Astrocyte (in vitro differentiated cells and primary cell): Measurements from ENCODE around the gene ATRNL1. TPM values are rescaled to one million over a fixed set of nuclear protein-coding genes. Genes with fewer than 3 reads are reported as not detected.

Experiments
- DNase-seq: peaks from one replicate; pipeline ENCODE4 v3.0.0-alpha.2; 2010; ENCODE audit warnings: low read depth
- FAIRE-seq: peaks from 2 replicates; lab custom pipeline; 2011; peaks lifted over from hg19 to GRCh38; lab: Jason Lieb, UNC
- H2AFZ ChIP-seq: 2 replicates; pipeline ENCODE4 v1.6.0; 2012; ENCODE audit warnings: low read depth, low read length, inconsistent platforms
- H3K27ac ChIP-seq: 2 replicates; pipeline ENCODE4 v1.5.1; 2011; ENCODE audit warnings: low read depth, low read length, inconsistent platforms
- H3K27me3 ChIP-seq: 2 replicates; pipeline ENCODE4 v1.6.0; 2011; ENCODE audit warnings: low read length, inconsistent platforms; ENCODE audit not compliant: insufficient read depth
- H3K36me3 ChIP-seq: 2 replicates; pipeline ENCODE4 v1.5.1; 2011; ENCODE audit warnings: low read length, inconsistent platforms; ENCODE audit not compliant: insufficient read depth
- H3K4me1 ChIP-seq: 2 replicates; pipeline ENCODE4 v1.5.1; 2011; ENCODE audit warnings: low read length, inconsistent platforms; ENCODE audit not compliant: insufficient read depth
- H3K4me2 ChIP-seq: 2 replicates; pipeline ENCODE4 v1.6.0; 2012; ENCODE audit warnings: low read length, inconsistent platforms
- H3K4me3 ChIP-seq: 2 replicates; pipeline ENCODE4 v1.5.1; 2011; ENCODE audit warnings: low read depth, mild to moderate bottlenecking, low read length, inconsistent platforms; ENCODE audit not compliant: insufficient read depth
- H3K79me2 ChIP-seq: 2 replicates; pipeline ENCODE4 v1.6.0; 2012; ENCODE audit warnings: mild to moderate bottlenecking, low read length, inconsistent platforms; ENCODE audit not compliant: insufficient read depth
- H3K9ac ChIP-seq: 2 replicates; pipeline ENCODE4 v1.6.0; 2012; ENCODE audit warnings: mild to moderate bottlenecking, low read length, inconsistent platforms
- H3K9me3 ChIP-seq: 2 replicates; pipeline ENCODE4 v1.5.1; 2012; ENCODE audit warnings: low read depth, mild to moderate bottlenecking, low read length, inconsistent platforms; ENCODE audit not compliant: insufficient read depth
- H4K20me1 ChIP-seq: 2 replicates; pipeline ENCODE4 v1.6.0; 2012; ENCODE audit warnings: low read length, inconsistent platforms; ENCODE audit not compliant: insufficient read depth
- H3K27ac Mint-ChIP-seq: one replicate; pipeline ENCODE4 v1.8.0; 2021; ENCODE audit warnings: mild to moderate bottlenecking, mixed read lengths; ENCODE audit not compliant: unreplicated experiment
- H3K27me3 Mint-ChIP-seq: one replicate; pipeline ENCODE4 v1.8.0; 2021; ENCODE audit warnings: low read depth, mixed read lengths; ENCODE audit not compliant: unreplicated experiment
- H3K36me3 Mint-ChIP-seq: one replicate; pipeline ENCODE4 v1.8.0; 2021; ENCODE audit warnings: low read depth, mixed read lengths; ENCODE audit not compliant: unreplicated experiment
- H3K4me1 Mint-ChIP-seq: one replicate; pipeline ENCODE4 v1.8.0; 2021; ENCODE audit warnings: low read depth, mixed read lengths; ENCODE audit not compliant: unreplicated experiment
- H3K4me3 Mint-ChIP-seq: one replicate; pipeline ENCODE4 v1.8.0; 2021; ENCODE audit warnings: mild to moderate bottlenecking, moderate library complexity, mixed read lengths; ENCODE audit not compliant: unreplicated experiment
- H3K9me3 Mint-ChIP-seq: one replicate; pipeline ENCODE4 v1.8.0; 2021; ENCODE audit warnings: mild to moderate bottlenecking, mixed read lengths; ENCODE audit not compliant: unreplicated experiment
- EZH2 ChIP-seq: IDR thresholded peaks from 2 replicates; pipeline ENCODE4 v1.6.1; 2012; ENCODE audit warnings: mild to moderate bottlenecking, low read length, inconsistent platforms; ENCODE audit not compliant: insufficient read depth
- total RNA-seq: library from RNA; stranded (reverse); gene quantifications from 2 replicates; pipeline ENCODE4 v1.2.1, GENCODE V29; 2021
- TF ChIP-seq, protein P1 (sequence below): IDR thresholded peaks from 2 replicates; pipeline ENCODE4 v1.5.1; 2011; ENCODE audit warnings: low read depth, mild to moderate bottlenecking, inconsistent platforms, low read length, moderate library complexity; ENCODE audit not compliant: insufficient read depth

The ATRNL1 gene
- total RNA-seq, 1 donor from 2014 or later, result 17.5 TPM

DNA sequence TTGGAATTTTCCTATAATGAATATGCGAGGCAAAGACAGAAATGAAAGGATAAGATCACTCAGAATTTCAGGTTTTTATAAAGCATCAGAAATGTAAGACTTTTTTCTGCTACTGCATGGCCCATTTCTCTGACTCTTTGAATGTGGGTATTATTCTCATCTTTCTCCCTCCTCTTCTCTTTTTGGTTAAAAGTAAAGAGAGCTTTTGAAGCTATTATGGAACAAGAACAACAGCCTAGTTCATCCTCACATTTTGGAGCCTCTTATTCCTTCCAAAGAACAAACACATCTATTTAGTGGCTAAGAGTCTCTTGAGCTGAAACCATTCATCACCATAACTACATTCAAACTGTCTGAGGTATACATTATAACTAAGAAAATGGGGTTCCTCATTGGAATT is 19.4 kb upstream of the ATRNL1 start:
- no peaks in the 10 kb centered on the region for H4K20me1 ChIP-seq
- no peaks in the 10 kb centered on the region for H3K79me2 ChIP-seq
- H3K27ac Mint-ChIP-seq, result no peak overlapping the region
- H3K4me1 Mint-ChIP-seq, result no peaks in the 10 kb centered on the region
- H3K4me2 ChIP-seq, result no peak overlapping the region
- H3K27me3 ChIP-seq, result no peaks in the 10 kb centered on the region
- H3K36me3 ChIP-seq, result no peaks in the 10 kb centered on the region
- no peak for TF ChIP-seq EZH2
- TF ChIP-seq, protein P1, sequence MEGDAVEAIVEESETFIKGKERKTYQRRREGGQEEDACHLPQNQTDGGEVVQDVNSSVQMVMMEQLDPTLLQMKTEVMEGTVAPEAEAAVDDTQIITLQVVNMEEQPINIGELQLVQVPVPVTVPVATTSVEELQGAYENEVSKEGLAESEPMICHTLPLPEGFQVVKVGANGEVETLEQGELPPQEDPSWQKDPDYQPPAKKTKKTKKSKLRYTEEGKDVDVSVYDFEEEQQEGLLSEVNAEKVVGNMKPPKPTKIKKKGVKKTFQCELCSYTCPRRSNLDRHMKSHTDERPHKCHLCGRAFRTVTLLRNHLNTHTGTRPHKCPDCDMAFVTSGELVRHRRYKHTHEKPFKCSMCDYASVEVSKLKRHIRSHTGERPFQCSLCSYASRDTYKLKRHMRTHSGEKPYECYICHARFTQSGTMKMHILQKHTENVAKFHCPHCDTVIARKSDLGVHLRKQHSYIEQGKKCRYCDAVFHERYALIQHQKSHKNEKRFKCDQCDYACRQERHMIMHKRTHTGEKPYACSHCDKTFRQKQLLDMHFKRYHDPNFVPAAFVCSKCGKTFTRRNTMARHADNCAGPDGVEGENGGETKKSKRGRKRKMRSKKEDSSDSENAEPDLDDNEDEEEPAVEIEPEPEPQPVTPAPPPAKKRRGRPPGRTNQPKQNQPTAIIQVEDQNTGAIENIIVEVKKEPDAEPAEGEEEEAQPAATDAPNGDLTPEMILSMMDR, result no peak
- H3K4me1 ChIP-seq, result no peaks in the 10 kb centered on the region
- no peak overlapping the region for H3K27ac ChIP-seq
- H3K9me3 Mint-ChIP-seq, result no peaks in the 10 kb centered on the region
- H3K36me3 Mint-ChIP-seq, result no peaks in the 10 kb centered on the region
- H3K9ac ChIP-seq, result no peak overlapping the region
- FAIRE-seq, result no peak
- no peak overlapping the region for H3K4me3 Mint-ChIP-seq
- no peak overlapping the region for H2AFZ ChIP-seq
- no peaks in the 10 kb centered on the region for H3K27me3 Mint-ChIP-seq
- H3K9me3 ChIP-seq, result no peaks in the 10 kb centered on the region
- DNase-seq, result no peak
- no peak overlapping the region for H3K4me3 ChIP-seq

DNA sequence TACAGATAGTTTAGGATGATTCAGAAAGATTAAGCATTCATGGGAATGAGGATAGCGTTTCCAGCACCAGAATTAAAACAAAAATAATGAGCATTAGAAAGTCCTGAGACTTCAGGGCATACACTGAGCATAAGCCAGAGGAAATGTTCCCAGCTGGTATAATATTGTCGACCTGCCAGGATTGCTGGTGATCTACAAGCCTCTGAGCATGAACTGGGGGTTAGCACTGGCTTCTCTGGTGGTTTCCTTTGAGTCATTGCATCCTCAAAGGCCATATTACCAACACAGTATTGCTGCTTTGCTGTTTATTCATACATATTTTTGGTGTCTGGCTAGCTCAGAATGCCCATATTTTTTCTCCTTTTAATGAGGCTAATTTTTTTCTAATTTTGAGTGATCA is 10.7 kb upstream of the ATRNL1 start:
- H3K27ac ChIP-seq, result no peak overlapping the region
- no peaks in the 10 kb centered on the region for H3K9me3 ChIP-seq
- no peak overlapping the region for H3K9ac ChIP-seq
- H2AFZ ChIP-seq, result no peak overlapping the region
- Mint-ChIP-seq H3K27me3 (no peaks in the 10 kb centered on the region), H3K4me1 (peaks cover 4% of the 10 kb centered on the region), H3K4me3 (no peak overlapping the region), H3K27ac (no peak overlapping the region), H3K9me3 (peaks cover 14% of the 10 kb centered on the region), H3K36me3 (peaks cover 5% of the 10 kb centered on the region)
- H4K20me1 ChIP-seq, result no peaks in the 10 kb centered on the region
- TF ChIP-seq EZH2, result no peak
- TF ChIP-seq, protein P1, result no peak
- H3K4me2 ChIP-seq, result no peak overlapping the region
- H3K4me1 ChIP-seq, result no peaks in the 10 kb centered on the region
- H3K79me2 ChIP-seq, result no peaks in the 10 kb centered on the region
- FAIRE-seq (no peak), DNase-seq (peak; percentile 43)
- no peaks in the 10 kb centered on the region for H3K36me3 ChIP-seq
- no peaks in the 10 kb centered on the region for H3K27me3 ChIP-seq
- H3K4me3 ChIP-seq, result no peak overlapping the region

DNA sequence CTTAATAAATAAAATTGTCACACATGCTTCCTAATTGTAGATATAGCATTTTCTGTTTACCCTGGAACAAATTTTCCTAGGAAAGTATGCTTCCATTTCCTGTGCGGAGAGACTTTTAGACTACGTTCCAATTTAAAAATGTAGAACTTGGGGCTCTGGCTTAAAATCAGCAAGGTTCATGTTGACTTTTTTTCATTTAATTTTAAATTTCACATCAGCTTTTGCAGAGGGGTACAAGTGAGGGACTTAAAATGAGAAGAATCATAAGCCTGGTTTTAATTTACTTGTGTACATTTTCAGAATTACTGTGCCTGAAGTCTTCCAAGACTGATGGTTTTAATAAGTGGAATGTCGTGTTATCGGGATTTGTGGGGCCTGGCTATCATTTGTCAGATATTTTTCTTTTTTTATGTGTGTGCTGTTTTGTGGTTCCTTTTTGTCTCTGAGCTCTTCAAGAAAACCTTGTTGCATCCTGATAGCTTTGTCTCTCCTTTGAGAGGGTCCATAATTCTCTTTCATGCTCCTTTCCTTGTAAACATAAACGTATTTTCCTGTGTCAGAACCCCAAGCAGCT is 8.8 kb upstream of the ATRNL1 start:
- Histone ChIP-seq H2AFZ (no peak overlapping the region), H3K27ac (no peak overlapping the region), H3K9me3 (no peaks in the 10 kb centered on the region), H4K20me1 (no peaks in the 10 kb centered on the region), H3K79me2 (no peaks in the 10 kb centered on the region), H3K9ac (no peak overlapping the region), H3K27me3 (peaks cover under 1% of the 10 kb centered on the region), H3K4me1 (no peaks in the 10 kb centered on the region), H3K36me3 (no peaks in the 10 kb centered on the region), H3K4me3 (no peak overlapping the region), H3K4me2 (no peak overlapping the region)
- H3K27me3 Mint-ChIP-seq, result no peaks in the 10 kb centered on the region
- FAIRE-seq (no peak), DNase-seq (no peak)
- H3K27ac Mint-ChIP-seq, result no peak overlapping the region
- TF ChIP-seq, protein P1, result no peak
- no peak for TF ChIP-seq EZH2
- peaks cover 4% of the 10 kb centered on the region for H3K4me1 Mint-ChIP-seq
- H3K36me3 Mint-ChIP-seq, result peaks cover 3% of the 10 kb centered on the region
- H3K4me3 Mint-ChIP-seq, result no peak overlapping the region
- H3K9me3 Mint-ChIP-seq, result peaks cover 13% of the 10 kb centered on the region
